GM19043 (cell line): ENCODE measurements around the gene OBSCN.

Source experiments
- ATAC-seq: cut with Tn5 transposase; IDR thresholded peaks from one replicate; pipeline ENCODE4 v1.9.1; 2021; ENCODE audit warnings: low read depth; ENCODE audit not compliant: unreplicated experiment

The OBSCN gene

GRCh38 chr1:228362141-228362883, 154.5 kb downstream of the OBSCN start:
- ATAC-seq: no peak

DNA sequence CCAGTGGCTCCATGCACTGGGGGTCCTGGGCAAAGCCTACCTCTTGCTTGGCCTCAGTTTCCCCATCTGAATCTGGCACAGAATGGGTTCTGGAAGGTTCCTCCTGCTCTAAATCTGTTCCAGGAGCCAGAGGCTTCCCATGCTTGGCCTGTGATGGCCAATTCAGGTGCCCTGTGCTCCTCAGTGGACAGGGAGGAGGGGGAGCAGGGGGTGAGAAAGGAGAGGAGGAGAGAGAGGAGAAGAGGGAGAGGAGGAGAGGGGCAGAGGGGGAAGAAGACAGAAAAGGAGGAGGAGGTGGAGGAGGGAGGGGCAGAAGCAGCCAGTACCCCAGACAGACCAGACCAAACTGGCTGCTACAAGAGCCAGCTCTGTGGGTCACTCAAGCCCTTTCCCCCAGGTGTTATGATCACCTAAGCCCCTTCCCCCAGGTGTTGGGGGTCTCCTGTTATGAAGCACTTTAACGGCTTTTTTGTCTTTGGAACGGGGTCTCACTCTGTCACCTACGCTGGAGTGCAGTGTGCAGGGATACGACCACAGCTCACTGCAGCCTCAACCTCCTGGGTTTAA, 155.1 kb downstream of the OBSCN start:
- no peak for ATAC-seq

- ATAC-seq: no peak
Observed at GRCh38 chr1:228363686-228364067, 155.8 kb downstream of the OBSCN start.

GRCh38 chr1:228364068-228364705, 156.3 kb downstream of the OBSCN start:
- ATAC-seq: no peak

GRCh38 chr1:228364706-228365213, 156.9 kb downstream of the OBSCN start:
- ATAC-seq: no peak

DNA sequence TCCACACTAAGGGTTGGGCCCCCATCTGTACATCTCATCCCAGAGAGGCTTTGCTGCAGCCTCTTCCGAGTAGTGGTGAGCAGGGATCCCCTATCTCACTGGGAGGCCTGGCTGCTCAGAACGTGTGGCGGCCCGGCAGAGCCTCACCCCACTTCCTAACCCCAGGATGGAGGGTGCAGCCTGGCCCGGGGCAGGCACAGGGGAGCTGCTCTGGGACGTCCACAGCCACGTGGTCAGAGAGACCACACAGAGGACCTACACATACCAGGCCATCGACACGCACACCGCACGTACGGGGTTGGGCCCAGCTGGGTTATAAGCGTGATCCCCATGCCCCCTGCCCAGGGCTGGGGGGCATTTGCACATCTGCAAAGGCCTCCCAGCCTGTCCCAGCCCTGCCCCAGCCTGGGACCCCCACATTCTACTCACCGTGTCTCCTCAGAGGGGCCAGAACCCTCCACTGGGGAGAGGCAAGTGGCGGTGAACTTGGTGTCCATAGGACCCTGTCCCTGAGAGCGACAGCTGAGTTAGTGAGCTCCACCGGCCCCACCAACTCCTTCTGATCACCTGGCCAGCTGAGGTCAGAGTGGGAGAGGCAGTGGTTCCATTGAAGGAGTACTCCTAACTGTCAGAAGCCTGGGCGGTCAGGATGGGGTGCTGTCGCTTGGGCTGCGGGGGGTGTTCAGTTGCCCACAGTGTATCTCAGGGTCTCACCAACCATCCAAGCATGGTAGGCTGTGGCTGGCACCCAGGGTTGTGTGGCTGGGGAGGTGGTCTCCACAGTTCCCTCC, 157.6 kb downstream of the OBSCN start:
- no peak for ATAC-seq

DNA sequence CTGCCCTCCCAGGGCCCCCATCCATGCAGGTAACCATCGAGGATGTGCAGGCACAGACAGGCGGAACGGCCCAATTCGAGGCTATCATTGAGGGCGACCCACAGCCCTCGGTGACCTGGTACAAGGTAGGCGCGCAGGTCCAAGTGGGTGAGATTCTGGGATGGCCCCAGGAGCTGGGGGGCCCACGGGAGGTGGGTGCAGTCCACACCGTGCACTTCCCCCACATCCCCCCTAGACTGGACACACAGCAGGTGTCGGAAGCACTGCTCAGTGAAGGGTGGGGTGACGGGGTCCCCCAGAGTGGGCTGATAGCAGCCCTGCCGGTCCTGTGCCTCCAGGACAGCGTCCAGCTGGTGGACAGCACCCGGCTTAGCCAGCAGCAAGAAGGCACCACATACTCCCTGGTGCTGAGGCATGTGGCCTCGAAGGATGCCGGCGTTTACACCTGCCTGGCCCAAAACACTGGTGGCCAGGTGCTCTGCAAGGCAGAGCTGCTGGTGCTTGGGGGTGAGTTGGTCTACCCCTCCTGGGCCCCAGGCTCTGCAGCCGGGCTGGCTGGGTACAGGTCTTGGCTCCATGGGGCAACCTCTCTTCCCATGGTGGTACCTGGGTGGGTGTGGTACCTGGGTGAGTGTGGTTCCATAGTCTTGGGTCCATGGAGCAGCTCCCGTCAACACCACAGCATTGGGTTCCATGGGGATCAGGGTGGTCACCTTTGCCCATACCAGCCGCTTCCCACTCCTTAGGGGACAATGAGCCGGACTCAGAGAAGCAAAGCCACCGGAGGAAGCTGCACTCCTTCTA, 158.4 kb downstream of the OBSCN start:
- ATAC-seq: no peak

DNA sequence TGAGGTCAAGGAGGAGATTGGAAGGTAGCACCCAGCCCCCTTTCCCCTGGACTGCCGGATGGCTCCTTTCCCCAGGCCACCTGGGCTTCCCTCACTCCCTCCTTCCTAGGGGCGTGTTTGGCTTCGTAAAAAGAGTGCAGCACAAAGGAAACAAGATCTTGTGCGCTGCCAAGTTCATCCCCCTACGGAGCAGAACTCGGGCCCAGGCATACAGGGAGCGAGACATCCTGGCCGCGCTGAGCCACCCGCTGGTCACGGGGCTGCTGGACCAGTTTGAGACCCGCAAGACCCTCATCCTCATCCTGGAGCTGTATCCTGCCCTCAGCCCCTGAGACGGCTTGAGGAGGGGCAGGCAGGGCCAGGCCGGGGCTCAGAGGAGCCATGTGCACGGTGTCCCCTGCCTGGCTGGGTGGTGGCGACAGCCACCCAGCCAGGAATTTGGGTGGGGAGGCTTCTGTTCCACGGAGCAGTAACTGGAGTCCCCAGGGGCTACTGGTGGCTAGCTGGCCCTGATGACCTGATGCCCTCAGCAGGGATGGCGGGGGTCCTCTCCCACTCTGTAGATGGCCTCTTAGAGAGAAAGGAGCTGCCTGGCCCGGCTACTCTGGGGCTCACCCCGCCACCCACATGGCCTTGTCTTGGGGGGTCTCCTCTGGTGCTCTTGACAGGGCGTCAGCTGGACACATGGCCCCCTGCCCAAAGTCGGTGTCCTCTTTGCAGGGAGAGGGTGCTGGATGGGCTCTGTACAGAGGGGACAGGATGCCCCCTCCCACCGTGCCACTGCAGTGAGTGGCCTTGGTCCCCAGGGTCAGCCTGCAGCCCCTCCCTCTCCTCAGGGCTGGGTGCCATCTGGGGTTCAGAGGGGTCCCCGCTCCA, 159.3 kb downstream of the OBSCN start:
- ATAC-seq: no peak

DNA sequence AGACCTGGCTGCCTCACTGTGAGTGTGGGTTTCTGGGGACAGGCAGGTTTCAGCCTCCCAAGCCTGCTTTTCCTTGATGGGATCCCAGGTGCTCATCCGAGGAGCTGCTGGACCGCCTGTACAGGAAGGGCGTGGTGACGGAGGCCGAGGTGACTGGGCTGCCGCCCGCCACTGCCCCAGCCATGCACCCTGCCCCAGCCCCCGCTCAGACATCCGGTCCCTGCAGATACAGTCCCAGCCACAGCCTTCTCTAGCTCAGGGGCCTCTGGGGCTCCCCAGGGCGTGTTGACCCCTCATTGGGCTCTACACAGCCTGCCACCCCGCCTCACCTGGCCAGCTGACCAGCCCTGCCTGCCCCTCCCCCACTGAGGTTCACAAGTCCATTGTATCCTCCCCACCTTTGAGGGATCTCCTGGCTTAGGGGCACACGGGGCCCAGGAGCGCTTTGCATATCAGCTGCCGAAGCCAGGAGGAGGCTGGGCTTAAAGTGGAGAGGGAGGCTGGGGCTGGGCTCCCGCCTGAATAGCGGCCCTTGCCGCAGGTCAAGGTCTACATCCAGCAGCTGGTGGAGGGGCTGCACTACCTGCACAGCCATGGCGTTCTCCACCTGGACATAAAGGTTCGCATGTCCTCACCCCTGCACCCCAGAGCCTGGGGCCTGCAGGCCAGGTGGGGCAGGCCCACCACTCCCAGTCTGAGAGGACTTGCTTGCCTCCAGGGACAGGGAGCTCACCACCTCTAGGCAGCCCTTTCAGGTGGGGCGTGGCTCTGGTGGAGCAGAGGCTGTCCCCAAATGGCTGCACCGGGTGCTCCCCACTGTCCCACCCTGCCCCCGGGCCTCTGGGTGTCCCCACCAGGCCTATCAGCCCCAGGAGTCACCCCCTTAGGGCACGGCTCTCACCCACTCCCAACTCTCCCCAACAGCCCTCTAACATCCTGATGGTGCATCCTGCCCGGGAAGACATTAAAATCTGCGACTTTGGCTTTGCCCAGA, 160.3 kb downstream of the OBSCN start:
- no peak for ATAC-seq

GRCh38 chr1:228368801-228369607, 161.2 kb downstream of the OBSCN start:
- ATAC-seq: no peak

GRCh38 chr1:228369608-228370438, 162.0 kb downstream of the OBSCN start:
- no peak for ATAC-seq

DNA sequence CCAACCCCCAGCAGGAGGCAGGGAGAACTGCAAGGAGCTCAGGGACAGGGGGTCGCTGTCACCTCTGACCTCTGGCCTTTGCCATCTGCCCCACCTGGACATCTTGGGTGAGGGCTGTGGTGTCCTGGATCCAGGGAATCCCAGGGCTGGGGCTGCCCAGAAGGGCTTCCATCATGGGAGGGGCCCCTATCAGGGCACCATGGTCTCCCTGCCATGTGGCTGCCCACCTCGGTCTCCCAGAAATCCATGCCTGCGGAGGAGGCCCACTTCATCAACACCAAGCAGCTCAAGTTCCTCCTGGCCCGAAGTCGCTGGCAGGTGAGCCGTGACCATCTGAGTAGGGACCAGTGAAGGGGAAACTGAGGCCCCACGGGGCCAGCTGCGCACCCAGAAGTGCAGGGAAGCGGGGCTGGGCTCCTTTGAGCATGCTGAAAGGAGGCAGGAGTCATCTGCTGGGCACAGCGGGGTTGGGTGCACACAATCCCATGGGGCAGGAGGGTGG, 162.6 kb downstream of the OBSCN start:
- ATAC-seq: no peak

GRCh38 chr1:228370941-228371740, 163.3 kb downstream of the OBSCN start:
- no peak for ATAC-seq

DNA sequence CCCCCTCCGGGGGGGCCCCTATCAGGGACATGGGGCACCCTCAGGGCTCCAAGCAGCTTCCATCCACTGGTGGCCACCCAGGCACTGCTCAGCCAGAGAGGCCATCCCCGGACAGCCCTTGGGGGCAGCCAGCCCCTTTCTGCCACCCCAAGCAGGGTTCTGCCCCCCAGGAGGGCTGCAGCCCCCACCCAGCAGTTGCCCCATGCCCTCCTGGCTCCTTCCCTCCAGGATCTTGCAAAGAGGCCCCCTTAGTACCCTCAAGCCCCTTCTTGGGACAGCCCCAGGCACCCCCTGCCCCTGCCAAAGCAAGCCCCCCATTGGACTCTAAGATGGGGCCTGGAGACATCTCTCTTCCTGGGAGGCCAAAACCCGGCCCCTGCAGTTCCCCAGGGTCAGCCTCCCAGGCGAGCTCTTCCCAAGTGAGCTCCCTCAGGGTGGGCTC, 163.9 kb downstream of the OBSCN start:
- no peak for ATAC-seq
